ENCODE results near the gene PDCD4. TPM values are rescaled to one million over a fixed set of nuclear protein-coding genes. Genes with fewer than 3 reads are reported as not detected.
A peak's percentile ranks its signal among the peaks of the same experiment; 100 is the strongest.

Gene PDCD4
- polyA plus RNA-seq, 1 of the 3 experiments (the other 2 are of a cell fraction) = 23.3 TPM

DNA sequence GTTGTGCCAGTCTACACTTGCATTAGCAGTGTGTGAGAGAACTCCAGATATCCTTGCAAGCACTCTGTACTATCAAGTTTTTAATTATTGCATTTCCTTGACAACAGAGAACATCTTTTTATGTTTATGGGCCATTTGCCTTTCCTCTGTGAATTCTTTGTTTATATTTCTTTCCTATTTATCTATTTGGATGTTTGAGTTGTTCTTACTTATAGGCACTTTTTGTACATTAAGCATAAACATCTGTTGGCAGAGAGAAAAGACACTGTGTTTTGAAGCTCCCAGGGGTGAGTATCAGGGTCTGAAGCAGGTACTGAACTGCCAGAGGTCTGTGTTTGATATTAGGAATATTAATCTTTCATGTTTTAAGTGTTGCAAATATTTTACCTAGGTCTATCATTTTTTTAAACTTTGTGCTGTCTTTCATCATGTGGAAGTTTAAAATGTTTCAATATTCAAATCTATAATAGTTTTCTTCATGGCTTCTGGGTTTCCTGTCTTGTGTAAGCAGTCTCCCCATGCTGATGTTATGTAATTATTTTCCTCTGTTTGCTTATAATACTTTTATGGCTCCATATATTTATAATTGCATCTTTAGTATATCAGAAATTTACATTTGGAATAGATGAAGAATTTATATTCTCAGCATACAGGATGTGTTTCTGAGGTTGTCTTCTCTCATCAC, 17.7 kb upstream of the PDCD4 start:
- TF ChIP-seq, protein P1, sequence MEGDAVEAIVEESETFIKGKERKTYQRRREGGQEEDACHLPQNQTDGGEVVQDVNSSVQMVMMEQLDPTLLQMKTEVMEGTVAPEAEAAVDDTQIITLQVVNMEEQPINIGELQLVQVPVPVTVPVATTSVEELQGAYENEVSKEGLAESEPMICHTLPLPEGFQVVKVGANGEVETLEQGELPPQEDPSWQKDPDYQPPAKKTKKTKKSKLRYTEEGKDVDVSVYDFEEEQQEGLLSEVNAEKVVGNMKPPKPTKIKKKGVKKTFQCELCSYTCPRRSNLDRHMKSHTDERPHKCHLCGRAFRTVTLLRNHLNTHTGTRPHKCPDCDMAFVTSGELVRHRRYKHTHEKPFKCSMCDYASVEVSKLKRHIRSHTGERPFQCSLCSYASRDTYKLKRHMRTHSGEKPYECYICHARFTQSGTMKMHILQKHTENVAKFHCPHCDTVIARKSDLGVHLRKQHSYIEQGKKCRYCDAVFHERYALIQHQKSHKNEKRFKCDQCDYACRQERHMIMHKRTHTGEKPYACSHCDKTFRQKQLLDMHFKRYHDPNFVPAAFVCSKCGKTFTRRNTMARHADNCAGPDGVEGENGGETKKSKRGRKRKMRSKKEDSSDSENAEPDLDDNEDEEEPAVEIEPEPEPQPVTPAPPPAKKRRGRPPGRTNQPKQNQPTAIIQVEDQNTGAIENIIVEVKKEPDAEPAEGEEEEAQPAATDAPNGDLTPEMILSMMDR (IDR thresholded peaks at IDR 0.05) = no peak
- TF ChIP-seq TAF1 (IDR thresholded peaks at IDR 0.05; ENCODE audit: borderline replicate concordance, low read depth, low read length) = no peak
- no peak for TF ChIP-seq EP300 (IDR thresholded peaks at IDR 0.05; ENCODE audit: borderline replicate concordance in 1 of 2, low read depth in 1 of 2, low read length in 1 of 2)
- TF ChIP-seq NFIC (IDR thresholded peaks at IDR 0.05; ENCODE audit: borderline replicate concordance) = no peak
- no peak for TF ChIP-seq GATA2 (CRISPR knock-in tag; IDR thresholded peaks at IDR 0.05)
- no peak for TF ChIP-seq RFX5 (IDR thresholded peaks at IDR 0.05; ENCODE audit: low read length)
- no peak for TF ChIP-seq JUND (IDR thresholded peaks at IDR 0.05)
- Histone ChIP-seq H3K36me3 (replicated peaks in 1 of 2; ENCODE audit: control insufficient read depth in 1 of 2, insufficient read depth in 2 of 2, low read length in 1 of 2) (no peaks in the 10 kb centered on the region), H3K27me3 (ENCODE audit: insufficient read depth) (no peaks in the 10 kb centered on the region), H3K4me1 (ENCODE audit: control insufficient read depth in 1 of 2, insufficient read depth in 2 of 2, low read depth in 1 of 2, low read length in 1 of 2) (peaks cover 0 to 25% of the 10 kb centered on the region in 2 experiments; a peak in 2 of 4 replicates), H3K9me3 (no peaks in the 10 kb centered on the region), H3K4me2 (no peak overlapping the region), H3K4me3 (ENCODE audit: low read depth in 2 of 2, low read length in 1 of 2) (no peak overlapping the region), H3F3A (replicated peaks; ENCODE audit: insufficient read depth) (no peaks in the 10 kb centered on the region), H2AFZ (ENCODE audit: low read depth) (no peak overlapping the region), H3K9ac (no peak overlapping the region), H4K20me1 (ENCODE audit: insufficient read depth) (no peaks in the 10 kb centered on the region), H3K9me2 (no peaks in the 10 kb centered on the region), H3K79me2 (ENCODE audit: insufficient read depth) (no peaks in the 10 kb centered on the region), H3K27ac (ENCODE audit: low read depth in 2 of 2, low read length in 1 of 2) (no peak overlapping the region; a peak in 1 of 4 replicates)
- ChIA-PET POLR2A (no interaction called here), CTCF (interaction anchor here (0.6 kb wide), 1 partner anchor 957 kb away, joined by 3 read pairs; no protein-coding TSS in a partner anchor)
- DNase-seq = no peak

DNA sequence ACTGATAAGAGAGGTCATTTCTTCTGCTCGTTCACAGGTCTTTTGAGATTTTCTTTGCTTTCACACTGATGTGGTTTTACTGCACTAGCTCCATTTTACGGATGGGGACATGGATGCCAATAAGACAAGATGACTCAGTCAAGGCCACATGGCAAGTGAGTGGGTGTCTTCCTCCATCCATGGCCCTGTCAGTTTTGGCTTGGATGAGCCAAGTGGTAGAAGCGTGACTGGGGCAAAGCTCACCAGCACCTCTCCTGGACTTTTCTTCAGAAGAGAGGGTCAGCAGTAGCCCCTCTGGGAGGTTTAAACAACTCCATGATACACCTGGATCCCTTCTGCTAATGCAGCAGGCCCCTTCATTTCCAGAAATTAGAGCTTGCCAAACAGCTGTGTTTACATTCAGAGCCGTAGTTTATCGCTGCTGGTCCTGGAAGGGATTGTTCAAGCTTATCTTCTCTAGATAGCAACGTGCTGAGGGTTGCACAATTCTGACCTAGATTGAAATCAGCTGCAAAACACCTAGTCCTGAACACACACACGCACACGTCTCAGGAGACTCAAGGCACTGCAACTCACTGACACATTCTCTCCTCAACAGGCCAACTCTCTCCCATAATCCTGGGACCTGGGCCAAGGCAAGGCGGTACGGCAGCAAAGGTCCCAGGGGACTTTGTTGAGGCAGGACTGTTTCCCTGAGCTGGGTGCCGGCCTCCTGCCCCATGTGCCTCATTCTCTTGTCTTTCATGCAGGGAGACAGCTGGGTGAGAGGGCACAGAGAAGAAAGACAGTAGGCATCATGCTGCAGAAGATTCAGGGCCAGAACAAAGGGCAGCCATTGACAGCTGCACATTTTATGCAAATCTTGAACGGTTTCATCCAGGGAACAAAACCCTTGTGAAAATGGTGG, 14.2 kb upstream of the PDCD4 start:
- no peak for DNase-seq
- WGBS (ENCODE audit: low lambda C conversion rate) = 69% methylated on average over 9 of the region's 12 CpGs
- H3K27ac ChIP-seq (ENCODE audit: low read depth in 2 of 2, low read length in 1 of 2) = peak overlapping the region in 1 of 2 experiments; percentile 71; a peak in 1 of 4 replicates
- no peaks in the 10 kb centered on the region for H3K36me3 ChIP-seq (replicated peaks in 1 of 2; ENCODE audit: control insufficient read depth in 1 of 2, insufficient read depth in 2 of 2, low read length in 1 of 2)
- no peak overlapping the region for H3K9ac ChIP-seq
- no peak overlapping the region for H3K4me2 ChIP-seq
- H3K27me3 ChIP-seq (ENCODE audit: insufficient read depth) = no peaks in the 10 kb centered on the region
- H3F3A ChIP-seq (replicated peaks; ENCODE audit: insufficient read depth) = no peaks in the 10 kb centered on the region
- H2AFZ ChIP-seq (ENCODE audit: low read depth) = no peak overlapping the region
- H3K9me2 ChIP-seq = no peaks in the 10 kb centered on the region
- H3K4me1 ChIP-seq (ENCODE audit: control insufficient read depth in 1 of 2, insufficient read depth in 2 of 2, low read depth in 1 of 2, low read length in 1 of 2) = peaks cover 0 to 36% of the 10 kb centered on the region in 2 experiments; a peak in 2 of 4 replicates
- H3K9me3 ChIP-seq = no peaks in the 10 kb centered on the region
- POLR2A ChIA-PET = interaction anchor here (1.1 to 1.3 kb wide), 3 partner anchors 11 to 22 kb away, joined by 3 to 4 read pairs (median 4); partner anchors contain the start of gene PDCD4
- no peak overlapping the region for H3K4me3 ChIP-seq (ENCODE audit: low read depth in 2 of 2, low read length in 1 of 2)
- H3K79me2 ChIP-seq (ENCODE audit: insufficient read depth) = no peaks in the 10 kb centered on the region
- CTCF ChIA-PET = interaction anchor here (0.8 to 1.4 kb wide), 8 partner anchors 9 to 249 kb away, joined by 3 to 5 read pairs (median 3); no protein-coding TSS in a partner anchor
- peak; percentile 78 for TF ChIP-seq GATA2 (CRISPR knock-in tag; IDR thresholded peaks at IDR 0.05)
- TF ChIP-seq, protein P2, sequence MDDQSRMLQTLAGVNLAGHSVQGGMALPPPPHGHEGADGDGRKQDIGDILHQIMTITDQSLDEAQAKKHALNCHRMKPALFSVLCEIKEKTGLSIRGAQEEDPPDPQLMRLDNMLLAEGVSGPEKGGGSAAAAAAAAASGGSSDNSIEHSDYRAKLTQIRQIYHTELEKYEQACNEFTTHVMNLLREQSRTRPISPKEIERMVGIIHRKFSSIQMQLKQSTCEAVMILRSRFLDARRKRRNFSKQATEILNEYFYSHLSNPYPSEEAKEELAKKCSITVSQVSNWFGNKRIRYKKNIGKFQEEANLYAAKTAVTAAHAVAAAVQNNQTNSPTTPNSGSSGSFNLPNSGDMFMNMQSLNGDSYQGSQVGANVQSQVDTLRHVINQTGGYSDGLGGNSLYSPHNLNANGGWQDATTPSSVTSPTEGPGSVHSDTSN (IDR thresholded peaks at IDR 0.05) = no peak
- no peaks in the 10 kb centered on the region for H4K20me1 ChIP-seq (ENCODE audit: insufficient read depth)

All from SK-N-SH (cell line).